Stimulated activated naive CD8-positive, alpha-beta T cell treated with anti-CD3 and anti-CD28 coated beads, Interleukin-15, Interleukin-2, amounts not matched to agents 100 ng/mL and 50 ng/mL, for 24 hours (primary cell): ENCODE data around the gene FAF2.

Experiments used
- H3K27ac Mint-ChIP-seq: one replicate; pipeline ENCODE4 v1.8.0; 2021; ENCODE audit warnings: mild to moderate bottlenecking, mixed read lengths
- H3K27me3 Mint-ChIP-seq: one replicate; pipeline ENCODE4 v1.8.0; 2021; ENCODE audit warnings: mixed read lengths
- H3K36me3 Mint-ChIP-seq: one replicate; pipeline ENCODE4 v1.8.0; 2021; ENCODE audit warnings: low read depth, mixed read lengths
- H3K4me1 Mint-ChIP-seq: one replicate; pipeline ENCODE4 v1.8.0; 2021; ENCODE audit warnings: low read depth, mixed read lengths
- H3K4me3 Mint-ChIP-seq: one replicate; pipeline ENCODE4 v1.8.0; 2021; ENCODE audit warnings: mild to moderate bottlenecking, mixed read lengths
- H3K9me3 Mint-ChIP-seq: one replicate; pipeline ENCODE4 v1.8.0; 2021; ENCODE audit warnings: mixed read lengths

Gene FAF2

DNA sequence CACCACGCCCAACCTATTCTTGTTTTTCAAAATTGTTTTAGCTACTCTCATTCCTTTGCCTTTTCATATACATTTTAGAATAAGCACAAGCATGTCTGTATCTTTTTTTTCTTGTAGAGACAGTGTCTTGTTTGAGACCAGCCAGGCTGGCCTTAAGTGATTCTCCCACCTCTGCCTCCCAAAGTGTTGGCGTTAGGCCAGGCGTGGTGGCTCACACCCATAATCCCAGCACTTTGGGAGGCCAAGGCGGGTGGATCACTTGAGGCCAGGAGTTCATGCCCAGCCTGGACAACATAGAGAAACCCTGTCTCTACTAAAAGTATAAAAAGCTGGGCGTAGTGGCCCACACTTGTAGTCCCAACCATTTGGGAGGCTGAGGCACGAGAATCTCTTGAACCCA is 76.0 kb downstream of the FAF2 start:
- H3K9me3 Mint-ChIP-seq, result no peaks in the 10 kb centered on the region
- H3K4me3 Mint-ChIP-seq, result no peak overlapping the region
- H3K27me3 Mint-ChIP-seq, result no peaks in the 10 kb centered on the region
- peaks cover 12% of the 10 kb centered on the region for H3K4me1 Mint-ChIP-seq
- H3K27ac Mint-ChIP-seq, result no peak overlapping the region
- H3K36me3 Mint-ChIP-seq, result peaks cover 12% of the 10 kb centered on the region

DNA sequence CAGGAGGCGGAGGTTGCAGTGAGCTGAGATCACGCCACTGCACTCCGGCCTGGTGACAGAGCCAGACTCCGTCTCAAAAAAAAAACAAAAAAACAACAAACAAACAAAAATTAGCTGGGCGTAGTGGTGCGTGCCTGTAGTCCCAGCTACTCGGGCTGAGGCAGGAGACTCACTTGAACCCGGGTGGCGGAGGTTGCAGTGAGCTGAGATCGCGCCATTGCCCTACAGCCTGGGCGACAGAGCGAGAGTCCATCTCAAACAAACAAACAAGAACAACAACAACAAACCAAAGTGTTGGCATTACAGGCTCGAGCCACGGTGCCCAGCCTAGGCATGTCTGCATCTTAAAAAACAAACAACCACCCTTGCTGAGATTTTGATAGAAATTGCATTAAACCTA is 76.8 kb downstream of the FAF2 start:
- Mint-ChIP-seq H3K27me3 (no peaks in the 10 kb centered on the region), H3K36me3 (peaks cover 12% of the 10 kb centered on the region), H3K4me1 (peaks cover 16% of the 10 kb centered on the region), H3K27ac (no peak overlapping the region), H3K9me3 (no peaks in the 10 kb centered on the region), H3K4me3 (no peak overlapping the region)

DNA sequence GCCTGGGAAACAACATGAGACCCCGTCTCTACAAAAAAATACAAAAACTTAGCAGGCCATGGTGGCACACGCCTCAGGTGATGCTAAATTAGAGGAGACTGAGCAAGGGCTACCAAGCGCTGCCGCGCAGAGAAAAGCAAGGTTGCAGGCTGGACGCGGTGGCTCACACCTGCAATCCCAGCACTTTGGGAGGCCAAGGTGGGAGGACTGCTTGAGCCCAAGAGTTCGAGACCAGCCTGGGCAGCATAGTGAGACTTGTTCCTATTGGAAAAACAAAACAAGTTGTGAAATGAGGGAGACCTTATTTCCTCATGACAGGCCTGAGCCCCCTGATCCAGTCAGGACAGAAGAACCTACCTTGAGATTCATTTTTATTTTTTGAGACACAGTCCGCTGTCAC is 77.5 kb downstream of the FAF2 start:
- H3K4me3 Mint-ChIP-seq, result no peak overlapping the region
- no peak overlapping the region for H3K27ac Mint-ChIP-seq

DNA sequence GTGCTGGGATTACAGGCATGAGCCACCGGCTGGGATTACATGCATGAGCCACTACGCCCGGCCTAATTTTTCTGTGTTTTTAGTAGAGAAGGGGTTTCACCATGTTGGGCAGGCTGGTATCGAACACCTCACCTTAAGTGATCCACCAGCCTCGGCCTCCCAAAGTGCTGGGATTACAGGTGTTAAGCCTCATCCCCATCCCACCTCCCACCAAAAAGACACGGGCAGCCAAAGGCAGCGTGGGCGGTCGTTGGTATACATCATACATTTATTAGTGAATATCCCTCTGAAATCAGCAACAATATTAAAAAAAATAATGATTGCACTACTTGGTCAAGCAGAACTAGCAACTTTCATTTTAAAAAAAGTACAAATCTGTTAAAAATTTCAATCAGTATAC is 78.3 kb downstream of the FAF2 start:
- H3K4me1 Mint-ChIP-seq, result peaks cover 23% of the 10 kb centered on the region
- no peaks in the 10 kb centered on the region for H3K9me3 Mint-ChIP-seq
- H3K4me3 Mint-ChIP-seq, result no peak overlapping the region
- no peaks in the 10 kb centered on the region for H3K27me3 Mint-ChIP-seq
- no peak overlapping the region for H3K27ac Mint-ChIP-seq
- H3K36me3 Mint-ChIP-seq, result peaks cover 12% of the 10 kb centered on the region

More for the DNA sequence above, 77.5 kb downstream of the FAF2 start:
- Mint-ChIP-seq H3K9me3 (no peaks in the 10 kb centered on the region), H3K4me1 (peaks cover 16% of the 10 kb centered on the region), H3K27me3 (no peaks in the 10 kb centered on the region), H3K36me3 (peaks cover 12% of the 10 kb centered on the region)

DNA sequence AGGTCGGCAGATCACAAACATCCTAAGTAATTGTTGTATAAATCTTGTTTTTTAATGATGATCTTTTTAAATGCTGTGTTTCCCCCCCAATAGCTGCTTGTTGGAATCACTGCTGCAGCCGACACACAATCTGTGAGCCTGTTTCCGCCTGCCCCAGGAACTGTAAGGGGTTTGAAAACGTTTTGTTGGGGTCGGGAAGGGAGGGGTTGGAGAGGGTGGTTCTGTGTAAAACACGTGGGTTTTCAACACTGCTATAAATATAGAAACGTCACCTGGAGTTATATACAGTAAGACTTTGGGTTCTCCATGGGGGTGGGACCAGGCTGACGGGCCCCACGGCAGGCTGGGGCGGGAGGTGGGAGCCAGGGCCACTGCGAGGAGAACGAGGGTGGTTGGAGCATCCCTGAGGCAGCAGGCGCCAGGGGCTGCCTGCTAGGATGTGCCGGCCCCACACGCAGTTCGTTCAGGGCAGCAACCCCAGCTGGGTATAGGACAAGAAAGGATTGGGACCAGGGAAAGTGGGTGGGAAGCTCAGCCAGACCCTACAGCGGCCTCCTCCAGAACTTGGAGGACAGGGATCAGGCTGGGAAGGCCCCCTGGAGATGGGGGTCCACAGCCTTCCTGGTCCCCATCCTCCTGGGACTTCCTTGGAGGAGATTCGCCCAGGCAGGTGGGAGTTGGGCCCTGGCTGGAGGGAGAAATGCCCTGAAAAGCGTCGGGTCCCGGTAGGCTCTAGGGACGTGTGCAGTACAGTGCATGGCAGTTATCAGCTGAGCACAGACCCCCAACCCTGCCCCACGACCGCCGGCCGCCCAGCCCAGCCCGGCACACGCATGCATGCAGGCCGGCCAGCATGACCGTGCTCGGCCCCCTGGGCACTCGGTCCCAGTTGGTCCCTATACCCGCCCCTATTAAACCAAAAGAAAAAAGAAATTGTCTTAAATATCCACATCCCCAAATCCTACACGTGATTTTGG is 79.3 kb downstream of the FAF2 start:
- Mint-ChIP-seq H3K4me1 (peaks cover 27% of the 10 kb centered on the region), H3K36me3 (peaks cover 12% of the 10 kb centered on the region), H3K9me3 (no peaks in the 10 kb centered on the region), H3K27me3 (no peaks in the 10 kb centered on the region), H3K4me3 (no peak overlapping the region), H3K27ac (peak overlapping the region; percentile 8)

DNA sequence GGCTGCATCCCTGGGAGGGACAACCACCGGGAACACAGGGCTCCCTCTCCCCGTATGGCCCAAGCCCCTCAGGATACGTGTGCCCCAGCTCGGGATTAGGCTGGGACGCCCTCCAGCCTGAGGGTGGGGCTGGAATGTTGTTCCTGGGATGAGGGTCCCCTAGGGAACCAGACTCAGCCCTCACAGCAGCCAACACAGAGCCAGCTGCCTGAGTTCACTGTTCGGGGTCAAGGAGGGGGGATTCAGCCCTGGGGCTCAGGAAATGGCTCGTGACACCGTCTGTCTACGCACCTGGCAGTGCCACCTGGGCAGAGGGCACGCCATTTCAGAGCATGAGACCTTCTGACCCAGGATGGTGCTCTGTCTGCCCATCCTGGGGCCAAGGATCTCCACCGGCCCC is 80.1 kb downstream of the FAF2 start:
- H3K4me3 Mint-ChIP-seq, result no peak overlapping the region
- peaks cover 12% of the 10 kb centered on the region for H3K36me3 Mint-ChIP-seq
- no peak overlapping the region for H3K27ac Mint-ChIP-seq
- peaks cover 30% of the 10 kb centered on the region for H3K4me1 Mint-ChIP-seq
- no peaks in the 10 kb centered on the region for H3K9me3 Mint-ChIP-seq
- no peaks in the 10 kb centered on the region for H3K27me3 Mint-ChIP-seq

DNA sequence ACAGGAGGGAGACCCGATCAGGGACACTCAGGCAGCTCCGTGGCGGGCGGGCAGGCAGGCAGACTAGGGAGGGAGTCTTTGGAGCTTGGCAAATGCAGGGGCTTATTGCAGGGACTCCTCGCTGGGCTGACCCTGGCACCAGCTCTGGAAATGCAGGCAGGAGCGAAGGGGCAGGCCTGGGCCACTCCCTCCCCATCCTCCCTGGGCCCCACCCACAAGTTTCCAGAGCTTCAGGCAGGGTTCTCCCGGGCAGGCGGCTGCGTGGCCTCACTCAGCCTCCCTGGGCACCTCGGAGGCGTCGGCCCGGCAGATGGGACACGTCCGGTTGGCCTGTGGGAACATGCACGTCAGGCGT is 80.6 kb downstream of the FAF2 start:
- no peaks in the 10 kb centered on the region for H3K27me3 Mint-ChIP-seq
- H3K36me3 Mint-ChIP-seq, result peaks cover 12% of the 10 kb centered on the region
- H3K4me1 Mint-ChIP-seq, result peaks cover 34% of the 10 kb centered on the region
- H3K27ac Mint-ChIP-seq, result no peak overlapping the region
- no peaks in the 10 kb centered on the region for H3K9me3 Mint-ChIP-seq
- H3K4me3 Mint-ChIP-seq, result no peak overlapping the region

DNA sequence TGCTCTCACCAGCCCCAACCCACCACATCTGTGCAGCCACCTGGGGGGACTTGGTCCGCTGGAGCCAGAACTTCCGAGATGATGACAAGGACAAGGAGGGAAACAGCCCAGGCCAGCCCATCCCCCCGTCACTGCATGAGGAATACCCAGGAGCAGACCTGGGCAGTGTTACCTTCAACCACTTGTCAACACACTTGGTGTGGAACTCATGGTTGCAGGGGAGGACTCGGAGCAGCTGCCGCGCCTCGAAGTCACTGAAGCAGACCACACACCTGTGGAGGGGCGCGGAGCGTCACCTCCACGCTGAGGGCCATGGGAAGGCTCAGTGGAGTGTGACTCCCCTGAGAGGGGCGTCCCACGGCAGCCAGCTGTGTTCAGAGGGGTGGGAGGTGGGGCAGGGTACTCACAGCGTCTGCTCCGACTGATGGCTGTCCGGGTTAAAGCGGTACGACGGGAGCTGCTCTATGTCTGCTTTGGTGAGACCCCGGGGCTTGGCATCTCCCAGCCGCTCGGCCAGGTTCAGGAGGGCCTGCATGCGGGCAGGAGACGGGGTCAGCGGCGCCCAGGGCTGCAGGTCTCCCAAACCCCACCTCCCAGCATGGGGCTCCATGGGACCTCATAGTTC is 81.0 kb downstream of the FAF2 start:
- Mint-ChIP-seq H3K27me3 (no peaks in the 10 kb centered on the region), H3K9me3 (no peaks in the 10 kb centered on the region), H3K36me3 (peaks cover 12% of the 10 kb centered on the region), H3K4me1 (peaks cover 39% of the 10 kb centered on the region), H3K27ac (peak overlapping the region; percentile 75), H3K4me3 (peak overlapping the region; percentile 41)

DNA sequence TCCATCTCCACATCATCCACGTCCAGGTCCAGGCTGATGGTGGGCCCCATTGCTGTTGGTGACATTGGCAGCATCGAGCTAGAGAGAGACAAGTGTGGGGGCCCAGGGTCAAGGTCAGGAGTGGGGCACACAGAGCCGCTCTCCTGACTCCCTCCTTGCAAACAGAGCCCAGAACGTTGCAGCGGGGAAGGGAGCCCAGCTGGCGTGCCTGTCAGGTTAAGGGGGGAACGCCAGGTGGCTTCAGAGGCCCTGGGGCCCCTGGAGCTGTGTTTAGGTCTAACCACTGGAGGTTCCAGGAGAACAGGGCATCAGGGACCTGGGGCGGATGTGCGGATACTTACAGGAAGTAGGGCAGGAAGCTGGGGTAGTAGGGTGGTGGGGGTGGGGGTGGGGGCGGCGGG is 81.6 kb downstream of the FAF2 start:
- Mint-ChIP-seq H3K4me3 (peak overlapping the region; percentile 41), H3K36me3 (peaks cover 12% of the 10 kb centered on the region), H3K27ac (peak overlapping the region; percentile 75), H3K9me3 (no peaks in the 10 kb centered on the region), H3K4me1 (peaks cover 44% of the 10 kb centered on the region), H3K27me3 (no peaks in the 10 kb centered on the region)

DNA sequence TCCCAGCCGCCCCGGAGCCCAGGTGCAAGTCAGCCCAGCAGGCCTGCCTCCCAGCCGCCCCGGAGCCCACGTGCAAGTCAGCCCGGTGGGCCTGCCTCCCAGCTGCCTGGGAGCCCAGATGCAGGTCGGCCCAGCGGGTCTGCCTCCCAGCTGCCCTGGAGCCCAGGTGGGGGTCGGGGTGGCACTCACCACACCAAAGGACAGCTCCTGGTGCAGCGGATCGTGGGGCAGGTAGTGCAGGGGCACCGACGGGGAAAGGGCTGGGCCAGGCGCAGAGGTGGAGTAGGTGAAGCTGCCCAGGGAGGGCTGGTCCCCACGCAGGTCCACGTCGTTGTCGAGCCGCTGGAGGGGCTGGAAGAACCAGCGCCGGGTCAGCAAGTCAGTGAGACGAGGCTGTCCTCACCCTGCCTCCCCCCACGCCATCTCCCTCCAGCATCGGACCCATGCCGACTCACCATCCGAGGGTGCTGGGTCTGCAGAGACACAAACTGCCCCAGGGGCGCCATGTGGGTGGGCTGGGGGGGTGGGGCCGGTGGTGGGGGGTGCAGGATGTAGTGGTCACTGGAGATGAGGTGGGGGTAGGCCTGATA is 82.3 kb downstream of the FAF2 start:
- Mint-ChIP-seq H3K27me3 (no peaks in the 10 kb centered on the region), H3K27ac (no peak overlapping the region), H3K4me3 (peak overlapping the region; percentile 72), H3K4me1 (peaks cover 52% of the 10 kb centered on the region), H3K36me3 (peaks cover 14% of the 10 kb centered on the region), H3K9me3 (no peaks in the 10 kb centered on the region)

DNA sequence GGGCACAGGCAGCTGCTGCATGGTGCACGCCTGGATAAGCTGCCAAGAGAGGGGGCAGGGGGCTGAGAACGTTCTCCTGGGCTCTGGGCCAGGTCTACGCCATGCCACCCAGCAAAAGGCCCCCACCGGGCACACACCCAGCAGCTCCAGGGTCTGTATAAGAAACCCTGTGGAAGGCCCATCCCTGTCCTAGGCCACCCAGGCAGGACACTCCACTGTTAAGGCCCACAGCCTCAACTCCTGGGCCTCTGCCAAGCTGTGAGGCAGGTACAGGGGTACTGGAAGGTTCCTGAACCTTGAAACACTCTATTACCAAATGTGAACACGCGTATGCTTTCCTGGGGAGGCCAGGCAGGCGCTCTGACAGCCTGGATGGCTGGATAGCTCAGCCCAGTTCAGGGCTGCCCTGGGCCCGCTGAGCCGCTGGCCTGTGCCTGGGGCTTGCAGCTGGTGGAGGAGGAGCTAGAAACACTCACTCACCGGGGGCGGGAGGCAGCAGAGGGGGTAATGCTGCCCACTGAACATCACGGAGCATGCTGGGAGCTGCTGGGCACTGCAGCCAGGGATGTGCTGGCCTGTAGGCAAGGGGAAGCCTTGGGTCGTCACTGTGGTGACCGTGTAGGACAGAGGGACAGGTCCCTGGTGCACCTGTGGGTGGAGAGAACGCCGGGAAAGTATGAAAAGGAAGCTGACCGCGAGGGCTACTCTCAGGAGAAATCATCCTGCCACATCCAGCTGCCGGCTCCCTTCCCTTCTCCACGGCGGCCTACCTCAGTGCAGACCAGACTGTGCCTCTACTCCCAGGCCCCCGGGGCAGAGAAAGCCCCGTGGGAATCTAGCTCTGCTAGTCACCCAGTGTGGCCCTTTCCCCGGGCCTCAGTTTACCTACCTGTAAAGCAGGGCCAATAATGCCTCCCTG is 83.1 kb downstream of the FAF2 start:
- Mint-ChIP-seq H3K4me1 (peaks cover 55% of the 10 kb centered on the region), H3K27me3 (no peaks in the 10 kb centered on the region), H3K36me3 (peaks cover 13% of the 10 kb centered on the region), H3K9me3 (no peaks in the 10 kb centered on the region), H3K27ac (peak overlapping the region; percentile 83), H3K4me3 (peak overlapping the region; percentile 72)

DNA sequence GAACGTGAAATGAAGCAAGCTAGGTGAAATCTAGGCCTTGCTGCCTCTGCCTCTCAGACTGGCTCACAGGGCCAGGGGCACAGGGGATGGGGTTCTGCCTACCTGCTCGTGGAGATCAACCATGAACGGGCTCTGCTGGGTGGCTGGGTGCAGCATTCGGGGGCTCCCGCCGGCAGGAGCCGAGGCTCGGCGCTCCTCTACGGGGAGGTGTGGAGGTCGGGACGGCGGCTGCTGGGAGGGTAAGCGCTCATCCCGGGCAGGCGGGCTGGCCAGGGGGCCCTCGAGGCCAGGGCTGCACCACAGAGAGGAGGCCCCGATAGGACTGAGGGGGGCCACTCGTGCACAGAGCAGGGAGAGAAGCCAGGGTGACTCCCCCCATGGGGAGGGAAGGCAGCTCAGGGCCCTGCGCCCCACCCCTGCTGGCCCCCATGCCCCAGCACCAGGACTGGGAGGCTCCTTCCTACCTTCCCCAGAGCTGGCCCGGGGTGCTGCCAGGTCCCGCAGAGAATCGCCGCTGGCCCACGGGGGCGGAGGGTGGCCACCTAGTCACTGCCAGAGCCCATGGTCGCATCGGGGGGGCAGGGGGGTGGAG is 83.8 kb downstream of the FAF2 start:
- H3K4me1 Mint-ChIP-seq, result peaks cover 55% of the 10 kb centered on the region
- peaks cover 13% of the 10 kb centered on the region for H3K36me3 Mint-ChIP-seq
- no peak overlapping the region for H3K4me3 Mint-ChIP-seq
- H3K27me3 Mint-ChIP-seq, result no peaks in the 10 kb centered on the region
- H3K9me3 Mint-ChIP-seq, result no peaks in the 10 kb centered on the region
- H3K27ac Mint-ChIP-seq, result no peak overlapping the region

DNA sequence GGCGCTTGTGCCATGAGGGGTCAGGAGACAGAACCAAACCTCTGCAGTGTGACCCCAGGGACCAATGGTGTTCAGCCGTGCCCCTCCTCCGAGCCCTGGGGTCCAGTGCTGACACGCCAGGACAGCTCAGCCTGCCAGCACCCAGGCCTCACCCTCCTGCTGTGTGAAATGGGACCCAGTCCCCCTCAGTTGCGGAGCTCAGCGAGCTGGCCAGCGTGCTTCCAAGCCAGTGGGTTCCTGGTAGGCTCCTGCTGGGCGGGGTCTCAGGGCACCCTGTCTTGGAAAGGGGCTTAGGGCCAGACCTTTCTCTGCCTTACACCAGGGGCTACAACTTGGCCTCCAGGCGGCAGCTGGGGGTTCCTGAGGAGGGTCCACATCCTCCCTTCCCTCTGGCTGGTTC is 84.6 kb downstream of the FAF2 start:
- no peak overlapping the region for H3K4me3 Mint-ChIP-seq
- H3K9me3 Mint-ChIP-seq, result no peaks in the 10 kb centered on the region
- H3K4me1 Mint-ChIP-seq, result peaks cover 56% of the 10 kb centered on the region
- H3K36me3 Mint-ChIP-seq, result peaks cover 13% of the 10 kb centered on the region
- no peak overlapping the region for H3K27ac Mint-ChIP-seq
- no peaks in the 10 kb centered on the region for H3K27me3 Mint-ChIP-seq

DNA sequence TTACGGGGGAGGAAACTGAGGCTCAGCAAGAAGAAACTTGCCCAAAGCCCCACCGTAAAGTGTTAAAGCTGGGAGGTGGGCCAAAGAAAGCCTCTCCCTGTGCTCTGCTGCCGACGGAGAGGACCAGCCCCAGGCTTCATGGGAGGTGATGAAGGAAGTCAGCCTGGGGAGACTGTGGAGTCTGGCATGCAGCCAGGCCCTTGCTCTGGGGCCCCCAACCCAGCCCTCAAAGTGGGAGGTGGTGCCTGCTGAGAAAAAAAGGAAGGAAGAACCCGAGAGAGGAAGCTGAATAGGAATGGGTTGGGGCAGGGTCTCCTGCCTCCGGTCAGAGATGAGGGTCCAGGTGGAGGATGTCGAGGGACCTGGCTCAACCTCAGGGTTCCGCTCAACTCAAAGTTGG is 85.2 kb downstream of the FAF2 start:
- no peaks in the 10 kb centered on the region for H3K27me3 Mint-ChIP-seq
- H3K9me3 Mint-ChIP-seq, result no peaks in the 10 kb centered on the region
- H3K4me3 Mint-ChIP-seq, result peak overlapping the region; percentile 98
- peaks cover 7% of the 10 kb centered on the region for H3K36me3 Mint-ChIP-seq
- H3K27ac Mint-ChIP-seq, result peak overlapping the region; percentile 93
- H3K4me1 Mint-ChIP-seq, result peaks cover 57% of the 10 kb centered on the region
